Measurements from ENCODE around the gene SPDYA. TPM values are rescaled to one million over a fixed set of nuclear protein-coding genes. Genes with fewer than 3 reads are reported as not detected.

SPDYA gene
- polyA plus RNA-seq, 2 of the 4 experiments (the other 2 are of a cell fraction), result 0.14 to 0.49 TPM

- Histone ChIP-seq H3K27ac (no peak overlapping the region), H3K4me3 (no peak overlapping the region), H3K9me3 (no peaks in the 10 kb centered on the region), H3K4me1 (no peaks in the 10 kb centered on the region; the same call in 2 of the 3 replicates), H3K4me2 (no peak overlapping the region)
- CTCF ChIA-PET, result interaction anchor here (0.7 to 1.5 kb wide), 15 partner anchors 12 to 487 kb away, joined by 3 to 6 read pairs (median 3); partner anchors contain the start of gene TRMT61B
- POLR2A ChIA-PET, result no interaction called here
- DNase-seq (ENCODE audit: low read depth in 1 of 2, low spot score in 1 of 2) (no peak), FAIRE-seq (no peak), ATAC-seq (no peak)
- TF ChIP-seq FOXS1 (CRISPR knock-in tag; IDR thresholded peaks at IDR 0.05) (no peak), BHLHE40 (IDR thresholded peaks at IDR 0.05; ENCODE audit: low read depth, low read length) (no peak), FOSL2 (IDR thresholded peaks at IDR 0.05) (no peak), FOSL2 (CRISPR knock-in tag; IDR thresholded peaks at IDR 0.05) (no peak), EP300 (IDR thresholded peaks at IDR 0.05) (no peak), HOXB13 (CRISPR knock-in tag; IDR thresholded peaks at IDR 0.05; ENCODE audit: low read depth) (no peak), HES2 (IDR thresholded peaks at IDR 0.05) (no peak), RFX5 (IDR thresholded peaks at IDR 0.05) (no peak)
- TF ChIP-seq, protein P1, sequence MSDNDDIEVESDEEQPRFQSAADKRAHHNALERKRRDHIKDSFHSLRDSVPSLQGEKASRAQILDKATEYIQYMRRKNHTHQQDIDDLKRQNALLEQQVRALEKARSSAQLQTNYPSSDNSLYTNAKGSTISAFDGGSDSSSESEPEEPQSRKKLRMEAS (IDR thresholded peaks at IDR 0.05), result no peak
- TF ChIP-seq, protein P2, sequence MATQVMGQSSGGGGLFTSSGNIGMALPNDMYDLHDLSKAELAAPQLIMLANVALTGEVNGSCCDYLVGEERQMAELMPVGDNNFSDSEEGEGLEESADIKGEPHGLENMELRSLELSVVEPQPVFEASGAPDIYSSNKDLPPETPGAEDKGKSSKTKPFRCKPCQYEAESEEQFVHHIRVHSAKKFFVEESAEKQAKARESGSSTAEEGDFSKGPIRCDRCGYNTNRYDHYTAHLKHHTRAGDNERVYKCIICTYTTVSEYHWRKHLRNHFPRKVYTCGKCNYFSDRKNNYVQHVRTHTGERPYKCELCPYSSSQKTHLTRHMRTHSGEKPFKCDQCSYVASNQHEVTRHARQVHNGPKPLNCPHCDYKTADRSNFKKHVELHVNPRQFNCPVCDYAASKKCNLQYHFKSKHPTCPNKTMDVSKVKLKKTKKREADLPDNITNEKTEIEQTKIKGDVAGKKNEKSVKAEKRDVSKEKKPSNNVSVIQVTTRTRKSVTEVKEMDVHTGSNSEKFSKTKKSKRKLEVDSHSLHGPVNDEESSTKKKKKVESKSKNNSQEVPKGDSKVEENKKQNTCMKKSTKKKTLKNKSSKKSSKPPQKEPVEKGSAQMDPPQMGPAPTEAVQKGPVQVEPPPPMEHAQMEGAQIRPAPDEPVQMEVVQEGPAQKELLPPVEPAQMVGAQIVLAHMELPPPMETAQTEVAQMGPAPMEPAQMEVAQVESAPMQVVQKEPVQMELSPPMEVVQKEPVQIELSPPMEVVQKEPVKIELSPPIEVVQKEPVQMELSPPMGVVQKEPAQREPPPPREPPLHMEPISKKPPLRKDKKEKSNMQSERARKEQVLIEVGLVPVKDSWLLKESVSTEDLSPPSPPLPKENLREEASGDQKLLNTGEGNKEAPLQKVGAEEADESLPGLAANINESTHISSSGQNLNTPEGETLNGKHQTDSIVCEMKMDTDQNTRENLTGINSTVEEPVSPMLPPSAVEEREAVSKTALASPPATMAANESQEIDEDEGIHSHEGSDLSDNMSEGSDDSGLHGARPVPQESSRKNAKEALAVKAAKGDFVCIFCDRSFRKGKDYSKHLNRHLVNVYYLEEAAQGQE (IDR thresholded peaks at IDR 0.05), result no peak
- TF ChIP-seq, protein P3, sequence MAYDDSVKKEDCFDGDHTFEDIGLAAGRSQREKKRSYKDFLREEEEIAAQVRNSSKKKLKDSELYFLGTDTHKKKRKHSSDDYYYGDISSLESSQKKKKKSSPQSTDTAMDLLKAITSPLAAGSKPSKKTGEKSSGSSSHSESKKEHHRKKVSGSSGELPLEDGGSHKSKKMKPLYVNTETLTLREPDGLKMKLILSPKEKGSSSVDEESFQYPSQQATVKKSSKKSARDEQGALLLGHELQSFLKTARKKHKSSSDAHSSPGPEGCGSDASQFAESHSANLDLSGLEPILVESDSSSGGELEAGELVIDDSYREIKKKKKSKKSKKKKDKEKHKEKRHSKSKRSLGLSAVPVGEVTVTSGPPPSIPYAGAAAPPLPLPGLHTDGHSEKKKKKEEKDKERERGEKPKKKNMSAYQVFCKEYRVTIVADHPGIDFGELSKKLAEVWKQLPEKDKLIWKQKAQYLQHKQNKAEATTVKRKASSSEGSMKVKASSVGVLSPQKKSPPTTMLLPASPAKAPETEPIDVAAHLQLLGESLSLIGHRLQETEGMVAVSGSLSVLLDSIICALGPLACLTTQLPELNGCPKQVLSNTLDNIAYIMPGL (CRISPR knock-in tag; IDR thresholded peaks at IDR 0.05; ENCODE audit: borderline replicate concordance), result no peak
These were observed 11.4 kb downstream of the SPDYA start for GRCh38 chr2:28822036-28822435.

GRCh38 chr2:28824207-28824606 lies 13.6 kb downstream of the SPDYA start:
- H3K4me2 ChIP-seq, result no peak overlapping the region
- peak in 1 of 2 experiments; percentile 54; a peak in 2 of 6 replicates for ATAC-seq
- no peak overlapping the region for H3K4me3 ChIP-seq
- ChIA-PET POLR2A (no interaction called here), CTCF (interaction anchor here (0.9 kb wide), 1 partner anchor 11 kb away, joined by 3 read pairs; no protein-coding TSS in a partner anchor)
- no peak overlapping the region for H3K27ac ChIP-seq
- H3K9me3 ChIP-seq, result no peaks in the 10 kb centered on the region
- no peaks in the 10 kb centered on the region for H3K4me1 ChIP-seq
- no peak for FAIRE-seq
- 95% methylated on average over 2 of the region's 2 CpGs for WGBS (ENCODE audit: missing lambda C conversion rate)
- no peak for TF ChIP-seq NR3C1 (IDR thresholded peaks at IDR 0.05)
- no peak for TF ChIP-seq ZC3H11A (IDR thresholded peaks at IDR 0.05)
- no peak for TF ChIP-seq E2F6 (IDR thresholded peaks at IDR 0.05; ENCODE audit: borderline replicate concordance, low read depth)
- TF ChIP-seq KDM5A (IDR thresholded peaks at IDR 0.05), result no peak
- TF ChIP-seq, protein P4, sequence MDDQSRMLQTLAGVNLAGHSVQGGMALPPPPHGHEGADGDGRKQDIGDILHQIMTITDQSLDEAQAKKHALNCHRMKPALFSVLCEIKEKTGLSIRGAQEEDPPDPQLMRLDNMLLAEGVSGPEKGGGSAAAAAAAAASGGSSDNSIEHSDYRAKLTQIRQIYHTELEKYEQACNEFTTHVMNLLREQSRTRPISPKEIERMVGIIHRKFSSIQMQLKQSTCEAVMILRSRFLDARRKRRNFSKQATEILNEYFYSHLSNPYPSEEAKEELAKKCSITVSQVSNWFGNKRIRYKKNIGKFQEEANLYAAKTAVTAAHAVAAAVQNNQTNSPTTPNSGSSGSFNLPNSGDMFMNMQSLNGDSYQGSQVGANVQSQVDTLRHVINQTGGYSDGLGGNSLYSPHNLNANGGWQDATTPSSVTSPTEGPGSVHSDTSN (IDR thresholded peaks at IDR 0.05), result no peak
- TF ChIP-seq, protein P5, sequence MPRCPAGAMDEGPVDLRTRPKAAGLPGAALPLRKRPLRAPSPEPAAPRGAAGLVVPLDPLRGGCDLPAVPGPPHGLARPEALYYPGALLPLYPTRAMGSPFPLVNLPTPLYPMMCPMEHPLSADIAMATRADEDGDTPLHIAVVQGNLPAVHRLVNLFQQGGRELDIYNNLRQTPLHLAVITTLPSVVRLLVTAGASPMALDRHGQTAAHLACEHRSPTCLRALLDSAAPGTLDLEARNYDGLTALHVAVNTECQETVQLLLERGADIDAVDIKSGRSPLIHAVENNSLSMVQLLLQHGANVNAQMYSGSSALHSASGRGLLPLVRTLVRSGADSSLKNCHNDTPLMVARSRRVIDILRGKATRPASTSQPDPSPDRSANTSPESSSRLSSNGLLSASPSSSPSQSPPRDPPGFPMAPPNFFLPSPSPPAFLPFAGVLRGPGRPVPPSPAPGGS (IDR thresholded peaks at IDR 0.05), result no peak
- TF ChIP-seq RAD21 (conservative IDR thresholded peaks at IDR 0.05 in 1 of 2, IDR thresholded peaks at IDR 0.05 in 1 of 2), result no peak
- no peak for TF ChIP-seq ZNF302 (CRISPR knock-in tag; IDR thresholded peaks at IDR 0.05)
- no peak for TF ChIP-seq POLR2A (IDR thresholded peaks at IDR 0.05; ENCODE audit: low read length)
- DNase-seq (ENCODE audit: low read depth in 1 of 2, low spot score in 1 of 2), result no peak

Data from A549 (cell line).